ENCODE data around the gene STXBP6.

The STXBP6 gene

DNA sequence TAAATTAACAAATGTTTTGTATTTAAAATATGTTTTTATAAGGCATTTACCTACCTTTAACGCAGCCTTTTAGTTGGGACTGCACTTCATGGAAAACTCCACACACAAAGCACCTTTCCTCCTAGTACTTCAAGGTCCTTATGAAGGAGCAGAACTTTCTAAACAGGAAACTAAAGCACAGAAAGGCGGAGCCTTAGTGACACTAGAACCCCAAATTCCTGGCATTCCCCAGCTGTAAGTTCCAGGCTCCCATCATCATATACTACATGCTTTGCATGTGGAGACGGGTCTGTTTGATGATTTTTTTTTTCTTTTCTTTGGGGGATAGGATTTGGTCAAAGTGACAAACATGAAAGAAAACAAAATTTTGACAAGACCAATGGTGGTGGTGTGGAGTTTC is 39.5 kb downstream of the STXBP6 start:
- TF ChIP-seq, protein P1, sequence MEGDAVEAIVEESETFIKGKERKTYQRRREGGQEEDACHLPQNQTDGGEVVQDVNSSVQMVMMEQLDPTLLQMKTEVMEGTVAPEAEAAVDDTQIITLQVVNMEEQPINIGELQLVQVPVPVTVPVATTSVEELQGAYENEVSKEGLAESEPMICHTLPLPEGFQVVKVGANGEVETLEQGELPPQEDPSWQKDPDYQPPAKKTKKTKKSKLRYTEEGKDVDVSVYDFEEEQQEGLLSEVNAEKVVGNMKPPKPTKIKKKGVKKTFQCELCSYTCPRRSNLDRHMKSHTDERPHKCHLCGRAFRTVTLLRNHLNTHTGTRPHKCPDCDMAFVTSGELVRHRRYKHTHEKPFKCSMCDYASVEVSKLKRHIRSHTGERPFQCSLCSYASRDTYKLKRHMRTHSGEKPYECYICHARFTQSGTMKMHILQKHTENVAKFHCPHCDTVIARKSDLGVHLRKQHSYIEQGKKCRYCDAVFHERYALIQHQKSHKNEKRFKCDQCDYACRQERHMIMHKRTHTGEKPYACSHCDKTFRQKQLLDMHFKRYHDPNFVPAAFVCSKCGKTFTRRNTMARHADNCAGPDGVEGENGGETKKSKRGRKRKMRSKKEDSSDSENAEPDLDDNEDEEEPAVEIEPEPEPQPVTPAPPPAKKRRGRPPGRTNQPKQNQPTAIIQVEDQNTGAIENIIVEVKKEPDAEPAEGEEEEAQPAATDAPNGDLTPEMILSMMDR (IDR thresholded peaks at IDR 0.05), result no peak

DNA sequence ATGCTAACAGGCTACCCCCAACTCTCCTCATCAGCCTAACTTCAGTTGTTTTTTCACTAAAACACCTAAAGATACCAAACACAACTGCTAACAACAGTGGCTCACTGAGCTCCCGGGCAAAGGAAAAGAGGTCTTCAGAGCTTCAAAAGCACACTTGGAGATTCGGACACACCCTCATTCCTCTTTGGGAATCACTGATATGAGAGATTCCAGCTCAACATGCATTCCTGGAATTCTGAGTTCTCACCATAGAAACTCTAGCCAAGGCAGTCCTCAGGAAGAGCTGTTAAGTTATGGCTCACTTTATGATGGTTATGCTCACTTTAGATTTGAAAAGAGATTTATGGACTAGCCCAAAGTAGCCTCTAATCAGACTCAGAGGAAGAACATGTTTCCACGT is 40.1 kb downstream of the STXBP6 start:
- TF ChIP-seq, protein P1 (IDR thresholded peaks at IDR 0.05), result no peak

DNA sequence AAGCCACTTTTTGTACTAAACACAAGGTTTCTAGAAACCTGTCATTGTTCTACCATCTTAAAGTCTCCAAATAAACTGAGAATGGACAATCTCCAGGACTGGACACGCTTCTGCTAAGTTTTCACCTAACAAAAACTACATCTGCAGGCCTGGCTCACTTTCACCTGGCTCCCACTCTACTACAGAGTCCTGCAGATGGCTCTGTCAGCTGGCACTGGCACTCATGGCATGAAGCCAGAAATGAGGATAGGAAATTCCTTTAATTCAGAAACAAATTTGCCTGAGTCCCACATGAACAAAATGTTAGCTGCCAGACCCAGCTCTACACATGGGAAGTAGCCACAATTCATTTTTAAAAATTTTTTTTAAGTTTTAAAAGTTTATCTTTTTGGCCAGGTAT is 42.1 kb downstream of the STXBP6 start:
- TF ChIP-seq, protein P1 (IDR thresholded peaks at IDR 0.05), result no peak

DNA sequence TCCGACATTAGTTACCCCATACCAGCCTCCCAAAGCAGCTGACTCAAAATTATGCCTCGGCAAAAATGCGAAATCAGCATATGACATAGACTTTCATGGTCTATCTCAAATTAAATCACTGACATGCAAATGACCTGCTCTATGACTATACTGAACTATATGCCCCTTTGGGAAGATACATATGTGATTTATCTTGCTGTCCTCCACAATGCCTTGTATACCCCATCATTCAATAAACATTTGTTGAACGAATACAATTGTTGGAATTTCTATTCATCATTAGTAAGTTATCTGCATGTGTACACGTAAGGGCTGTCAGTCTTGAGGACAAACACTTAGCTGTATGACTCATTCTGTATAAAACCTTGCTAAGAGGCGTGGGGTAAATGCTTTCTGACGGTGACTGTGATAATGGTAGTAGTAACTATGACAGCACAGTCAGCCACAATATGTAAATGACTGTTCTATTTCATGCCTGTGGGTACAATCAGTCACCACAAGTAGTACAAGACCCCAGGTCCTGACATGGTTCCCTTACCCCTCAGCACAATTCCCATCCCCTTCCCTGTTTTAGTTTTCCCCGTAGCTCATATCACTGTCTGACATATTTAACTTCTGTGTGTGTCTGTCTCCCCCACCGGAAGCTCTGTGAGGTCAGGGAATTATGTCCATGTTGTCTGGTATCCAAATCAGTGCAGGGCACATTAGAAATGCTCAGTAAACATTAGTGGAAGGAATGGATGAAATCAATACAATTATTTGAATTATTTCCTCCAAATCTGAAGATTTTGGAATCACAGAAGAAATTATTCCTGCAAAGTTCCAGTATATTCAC is 42.8 kb downstream of the STXBP6 start:
- TF ChIP-seq, protein P1 (IDR thresholded peaks at IDR 0.05), result no peak

DNA sequence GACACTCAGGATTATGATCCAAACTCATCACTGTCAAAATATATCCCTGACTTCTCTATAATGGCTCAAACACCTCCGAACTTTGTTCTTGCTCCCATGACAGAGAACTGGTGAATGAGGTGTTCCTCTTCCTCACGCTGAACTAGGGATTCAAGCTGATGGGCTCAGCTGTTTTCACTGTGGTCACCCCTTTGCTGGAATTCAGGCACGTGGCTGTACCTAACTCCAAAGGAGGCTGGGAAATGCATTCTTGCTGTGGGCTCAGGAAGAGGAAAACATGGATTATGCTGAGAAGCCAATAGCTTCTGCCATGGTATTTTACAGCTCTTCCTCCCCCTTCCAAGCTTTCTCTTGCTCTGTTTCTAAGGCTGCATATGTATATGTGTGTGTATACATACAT is 43.9 kb downstream of the STXBP6 start:
- TF ChIP-seq, protein P1 (IDR thresholded peaks at IDR 0.05), result no peak

DNA sequence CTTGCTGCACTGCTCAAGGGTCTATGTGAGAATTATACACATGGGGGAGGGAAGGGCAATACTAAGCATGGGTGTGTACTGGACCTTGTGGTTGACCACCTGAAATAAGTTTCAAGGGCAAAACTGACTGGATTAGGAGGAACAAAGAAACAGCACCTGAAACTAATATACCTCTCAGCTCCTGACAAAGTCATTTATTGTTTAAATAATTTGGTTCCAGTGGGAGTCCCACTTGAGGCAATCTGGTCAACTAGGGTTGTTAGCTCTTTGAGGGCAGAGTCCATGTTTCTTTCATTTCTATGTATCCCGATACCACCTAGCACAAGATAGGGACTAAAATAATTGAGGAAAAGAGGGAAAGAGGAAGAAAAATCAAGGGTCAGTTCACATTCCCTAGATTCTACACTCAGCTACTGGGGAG is 45.5 kb downstream of the STXBP6 start:
- TF ChIP-seq, protein P1 (IDR thresholded peaks at IDR 0.05), result no peak

DNA sequence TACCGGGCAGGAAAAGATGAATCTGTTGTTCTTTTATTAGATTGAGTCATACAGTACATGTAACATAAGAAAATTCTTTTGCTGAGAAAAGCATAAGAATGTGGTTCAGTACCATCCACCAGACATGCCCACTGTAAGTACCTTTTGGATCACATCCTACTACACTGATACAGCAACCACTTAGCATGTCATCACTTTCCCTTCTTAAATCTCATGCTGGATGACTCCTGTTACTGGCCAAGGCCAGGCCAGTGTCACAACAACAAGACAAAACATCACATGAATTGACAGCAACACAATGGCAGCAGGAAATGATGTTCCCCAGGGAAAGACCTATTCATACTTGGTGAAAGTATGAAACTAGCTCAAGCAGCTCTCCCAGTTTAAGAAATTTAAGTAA is 46.4 kb downstream of the STXBP6 start:
- TF ChIP-seq, protein P1 (IDR thresholded peaks at IDR 0.05), result no peak

Data from LNCAP (cell line).